AG10803 (cell line): ENCODE results near the gene TTC21A.

Experiments used
- DNase-seq: peaks from one replicate; pipeline ENCODE4 v3.0.0; 2010; ENCODE audit warnings: low read depth
- H3K4me3 ChIP-seq: 2 replicates; pipeline ENCODE4 v1.5.1; 2011; ENCODE audit warnings: mild to moderate bottlenecking, low read length, control low read depth
- CTCF ChIP-seq: conservative IDR thresholded peaks from 2 replicates; pipeline ENCODE4 v1.5.1; 2011; ENCODE audit warnings: mild to moderate bottlenecking, low read length, control low read depth, inconsistent platforms

Gene TTC21A

DNA sequence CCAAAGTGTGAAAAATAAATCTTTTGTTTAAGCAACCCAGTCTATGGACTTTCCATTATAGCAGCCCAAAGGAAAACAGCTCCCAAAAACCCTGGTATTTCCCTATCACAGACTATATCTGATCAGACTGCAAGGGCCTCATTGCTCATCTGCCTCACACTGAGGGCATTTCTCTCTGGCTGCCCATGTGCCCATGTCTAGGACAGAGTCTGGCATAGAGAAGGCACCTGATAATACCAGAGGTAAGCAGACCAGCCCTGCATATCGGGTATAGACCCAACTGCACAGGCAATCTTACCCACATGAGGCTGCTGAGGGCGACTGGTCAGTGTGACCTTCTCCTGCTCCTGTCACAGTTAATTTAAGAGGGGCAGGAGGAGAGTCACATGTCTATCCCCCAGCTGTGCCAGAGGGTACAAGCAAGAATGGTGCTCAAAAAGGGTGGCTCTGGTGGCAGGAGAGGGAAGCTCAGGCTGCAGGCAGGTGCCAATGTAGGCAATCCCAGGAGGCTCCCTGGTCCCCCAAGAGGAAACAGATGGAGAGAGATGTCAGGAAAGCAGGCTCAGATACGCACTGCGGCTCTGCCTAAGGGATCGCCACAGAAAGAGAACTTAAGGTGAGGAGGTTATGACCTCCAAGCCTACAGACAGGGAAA is 42.8 kb downstream of the TTC21A start:
- peak overlapping the region; percentile 58 for H3K4me3 ChIP-seq
- TF ChIP-seq CTCF = peak; percentile 22; the same call in 1 of the 2 replicates
- no peak for DNase-seq

- no peak for TF ChIP-seq CTCF
- DNase-seq = peak; percentile 96
- peak overlapping the region; percentile 89 for H3K4me3 ChIP-seq
These were observed 43.5 kb downstream of the TTC21A start for GRCh38 chr3:39150803-39151631.

GRCh38 chr3:39153977-39154279 is 46.4 kb downstream of the TTC21A start:
- no peak for TF ChIP-seq CTCF
- H3K4me3 ChIP-seq = peak overlapping the region; percentile 56
- no peak for DNase-seq

GRCh38 chr3:39154280-39155021 is 47.0 kb downstream of the TTC21A start:
- no peak for TF ChIP-seq CTCF
- DNase-seq = no peak
- no peak overlapping the region for H3K4me3 ChIP-seq

DNA sequence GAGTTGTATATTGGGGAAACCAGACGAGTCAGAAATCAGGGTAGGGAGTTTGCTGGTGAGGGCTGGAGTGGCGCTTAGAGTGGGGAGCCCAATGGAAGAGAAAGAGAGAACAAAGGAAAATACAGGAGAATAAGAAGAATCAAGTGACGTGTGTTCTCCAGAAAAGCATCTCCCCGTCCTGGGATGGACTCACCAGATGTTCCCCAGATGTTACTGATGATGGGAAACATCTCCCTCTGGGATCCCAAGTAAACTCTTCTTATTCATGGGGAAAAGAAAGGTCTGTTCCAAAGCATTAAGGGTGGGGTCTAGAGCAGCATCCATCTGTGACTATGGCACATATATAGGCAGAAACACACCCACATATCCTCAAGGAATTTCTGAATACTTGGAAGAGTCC is 48.9 kb downstream of the TTC21A start:
- H3K4me3 ChIP-seq = no peak overlapping the region
- DNase-seq = peak; percentile 65
- TF ChIP-seq CTCF = no peak

- H3K4me3 ChIP-seq = no peak overlapping the region
- no peak for TF ChIP-seq CTCF
- no peak for DNase-seq
These were observed 49.9 kb downstream of the TTC21A start for GRCh38 chr3:39157359-39157758.
